ENCODE measurements around the gene REXO5.

Gene REXO5

DNA sequence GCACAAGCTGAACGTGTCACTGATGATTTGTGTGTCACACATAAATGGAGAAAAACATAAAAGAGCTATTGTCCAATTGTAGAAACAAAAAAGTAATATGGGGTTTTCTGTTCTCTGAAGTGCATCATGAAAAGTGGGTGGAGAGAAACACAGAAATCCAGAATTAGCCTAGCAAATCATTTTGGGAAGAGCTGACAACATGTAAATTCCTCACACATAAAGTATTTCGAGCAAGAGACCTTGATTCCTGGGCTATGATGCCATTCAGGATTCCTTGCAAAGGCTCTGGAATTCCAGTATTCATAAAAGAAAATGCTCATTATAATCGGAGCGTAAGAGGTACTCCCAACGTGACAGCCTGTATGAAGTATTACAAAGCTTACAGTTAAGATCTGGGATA lies 92.7 kb downstream of the REXO5 start:
- ATAC-seq (ENCODE audit: insufficient read depth, low read depth) (no peak), DNase-seq (no peak)
- peak overlapping the region; percentile 43 to 95; a peak in 3 of 4 replicates for H3K4me3 ChIP-seq (ENCODE audit: low read depth in 1 of 2, low read length in 2 of 2)
- TF ChIP-seq EZH2 (IDR thresholded peaks at IDR 0.05; ENCODE audit: borderline replicate concordance, low read depth, low read length, severe bottlenecking), result no peak
- TF ChIP-seq, protein P1, sequence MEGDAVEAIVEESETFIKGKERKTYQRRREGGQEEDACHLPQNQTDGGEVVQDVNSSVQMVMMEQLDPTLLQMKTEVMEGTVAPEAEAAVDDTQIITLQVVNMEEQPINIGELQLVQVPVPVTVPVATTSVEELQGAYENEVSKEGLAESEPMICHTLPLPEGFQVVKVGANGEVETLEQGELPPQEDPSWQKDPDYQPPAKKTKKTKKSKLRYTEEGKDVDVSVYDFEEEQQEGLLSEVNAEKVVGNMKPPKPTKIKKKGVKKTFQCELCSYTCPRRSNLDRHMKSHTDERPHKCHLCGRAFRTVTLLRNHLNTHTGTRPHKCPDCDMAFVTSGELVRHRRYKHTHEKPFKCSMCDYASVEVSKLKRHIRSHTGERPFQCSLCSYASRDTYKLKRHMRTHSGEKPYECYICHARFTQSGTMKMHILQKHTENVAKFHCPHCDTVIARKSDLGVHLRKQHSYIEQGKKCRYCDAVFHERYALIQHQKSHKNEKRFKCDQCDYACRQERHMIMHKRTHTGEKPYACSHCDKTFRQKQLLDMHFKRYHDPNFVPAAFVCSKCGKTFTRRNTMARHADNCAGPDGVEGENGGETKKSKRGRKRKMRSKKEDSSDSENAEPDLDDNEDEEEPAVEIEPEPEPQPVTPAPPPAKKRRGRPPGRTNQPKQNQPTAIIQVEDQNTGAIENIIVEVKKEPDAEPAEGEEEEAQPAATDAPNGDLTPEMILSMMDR (IDR thresholded peaks at IDR 0.05; ENCODE audit: borderline replicate concordance, extremely low read depth, low read length, poor library complexity, severe bottlenecking), result no peak
- H3K4me1 ChIP-seq (ENCODE audit: insufficient read depth, low read length), result peaks cover 45% of the 10 kb centered on the region
- no peaks in the 10 kb centered on the region for H3K27me3 ChIP-seq (ENCODE audit: insufficient read depth, low read length, poor library complexity)
- peak overlapping the region; percentile 69; the same call in 1 of the 2 replicates for H3K27ac ChIP-seq (ENCODE audit: low read length)
- H3K9ac ChIP-seq (ENCODE audit: low read depth, low read length), result peak overlapping the region; percentile 78
- H4K20me1 ChIP-seq (ENCODE audit: insufficient read depth, low read length), result no peaks in the 10 kb centered on the region
- no peaks in the 10 kb centered on the region for H3K9me3 ChIP-seq (ENCODE audit: insufficient read depth, low read length, severe bottlenecking)
- peak overlapping the region; percentile 97; the same call in 1 of the 2 replicates for H2AFZ ChIP-seq (ENCODE audit: low read depth, low read length)
- peaks cover 19% of the 10 kb centered on the region for H3K79me2 ChIP-seq (ENCODE audit: insufficient read depth, low read length)
- peak overlapping the region; percentile 92 for H3K4me2 ChIP-seq (ENCODE audit: insufficient read depth, low read length)
- H3K36me3 ChIP-seq (ENCODE audit: insufficient read depth, low read length), result no peaks in the 10 kb centered on the region; the same call in 1 of the 2 replicates
